Measurements from ENCODE around the gene SGTA.
"Not testable (repeated sequence)": the region's sequence is repeated elsewhere in the genome, so short reads cannot be mapped to it uniquely, and the experiment has no call there.

SGTA gene

GRCh38 chr19:2715470-2716274 is 67.4 kb downstream of the SGTA start:
- DNase-seq, result no peak

GRCh38 chr19:2714531-2715269 is 68.4 kb downstream of the SGTA start:
- no peak for DNase-seq

GRCh38 chr19:2714102-2714501 is 69.0 kb downstream of the SGTA start:
- not testable (repeated sequence) for DNase-seq

GRCh38 chr19:2713170-2713569 is 69.9 kb downstream of the SGTA start:
- not testable (repeated sequence) for DNase-seq

- no peak for DNase-seq
Measured at GRCh38 chr19:2711875-2712205, 71.2 kb downstream of the SGTA start.

GRCh38 chr19:2711172-2711874 is 71.8 kb downstream of the SGTA start:
- no peak for DNase-seq

GRCh38 chr19:2706251-2706650 is 76.8 kb downstream of the SGTA start:
- no peak for DNase-seq
